Caki2 (cell line): ENCODE data around the gene ZMPSTE24. TPM values are rescaled to one million over a fixed set of nuclear protein-coding genes. Genes with fewer than 3 reads are reported as not detected.
"Not testable (repeated sequence)": the region's sequence is repeated elsewhere in the genome, so short reads cannot be mapped to it uniquely, and the experiment has no call there.

ENCODE experiments used
- DNase-seq: peaks from one replicate; pipeline ENCODE4 v3.0.0-alpha.2; 2015; ENCODE audit warnings: low read depth
- in situ Hi-C: cut with HindIII; loops from 2 replicates; pipeline ENCODE4 v1.10.0; 2016; ENCODE audit warnings: low sequenced_read_pairs, low pct_unique_long_range_greater_than_20kb, mixed read lengths
- total RNA-seq: library from RNA; depleted of rRNA; stranded (reverse); fragments of >200 nt; shearing (Covaris generic); gene quantifications from 2 replicates; pipeline ENCODE4 v1.2.3, GENCODE V29; 2014; ENCODE audit warnings: low replicate concordance; rRNA removed

The ZMPSTE24 gene
- total RNA-seq, 1 experiment from 2014 or later: 23.7 TPM

DNA sequence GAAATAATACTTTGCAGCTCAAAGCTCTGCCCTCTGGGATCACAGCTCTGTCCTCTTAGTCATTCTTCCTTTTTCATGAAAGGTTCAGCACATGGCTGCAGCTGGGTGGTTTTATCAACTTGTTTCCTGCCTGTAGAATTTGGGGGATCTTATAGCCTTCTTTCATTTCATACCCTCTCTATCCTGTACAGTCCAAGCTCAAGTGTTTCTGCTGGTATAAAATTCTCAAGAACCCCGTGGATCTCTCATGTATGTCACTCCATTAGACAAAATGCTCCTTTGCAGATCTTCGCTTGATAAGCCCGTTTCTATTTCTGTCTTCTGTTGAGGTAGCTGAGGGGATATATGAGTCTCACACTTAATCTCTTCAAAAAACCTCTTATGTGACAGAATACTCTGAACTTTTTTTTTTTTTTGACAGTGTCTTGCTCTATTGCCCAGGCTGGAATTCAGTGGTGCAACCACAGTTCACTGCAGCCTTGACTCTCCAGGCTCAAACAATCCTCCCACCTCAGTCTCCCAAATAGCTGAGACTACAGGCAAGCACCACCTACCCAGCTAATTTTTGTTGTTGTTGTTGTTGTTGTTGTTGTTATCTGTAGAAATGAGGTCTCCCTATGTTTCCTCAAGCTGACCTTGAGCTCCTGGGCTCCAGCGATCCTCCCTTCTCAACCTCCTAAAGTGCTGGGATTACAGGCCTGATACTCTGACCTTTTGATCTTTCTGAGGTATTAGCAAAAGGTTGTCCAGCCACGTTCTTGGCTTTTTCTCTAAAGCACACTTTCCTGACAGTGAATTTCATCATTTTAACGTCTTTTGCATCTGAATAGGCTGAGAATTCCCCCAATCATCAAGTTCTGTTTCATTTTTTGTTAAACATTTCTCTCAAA is 83.7 kb downstream of the ZMPSTE24 start:
- no peak for DNase-seq
- in situ Hi-C loops: no loop called here

DNA sequence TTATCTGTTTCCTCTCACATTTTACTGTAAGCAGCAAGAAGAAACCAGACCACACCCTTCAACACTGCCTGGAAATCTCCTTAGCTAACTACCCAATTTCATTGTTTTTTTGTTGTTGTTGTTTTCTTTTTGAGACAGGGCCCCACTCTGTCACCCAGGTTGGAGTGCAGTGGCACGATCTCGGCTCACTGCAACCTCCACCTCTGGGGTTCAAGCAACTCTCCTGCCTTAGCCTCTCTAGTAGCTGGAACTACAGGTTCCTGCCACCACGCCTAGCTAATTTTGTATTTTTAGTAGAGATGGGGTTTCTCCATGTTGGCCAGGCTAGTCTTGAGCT is 84.3 kb downstream of the ZMPSTE24 start:
- in situ Hi-C loops, DNase-seq: not testable (repeated sequence)

Other genes with a start within 250 kb of the ZMPSTE24 start
- 116 and 154 TPM in 2 replicates for gene CAP1, start 217.5 kb upstream of the ZMPSTE24 start, total RNA-seq
- gene PPT1, start 161.0 kb upstream of the ZMPSTE24 start, total RNA-seq: 120 and 141 TPM in 2 replicates
- gene RLF, start 96.8 kb upstream of the ZMPSTE24 start, total RNA-seq: 4.3 and 5.2 TPM in 2 replicates
- gene TMCO2, start 10.3 kb upstream of the ZMPSTE24 start, total RNA-seq: not detected in 2 replicates
- gene COL9A2, start 59.0 kb downstream of the ZMPSTE24 start, total RNA-seq: not detected in 2 replicates
- gene SMAP2, start 115.5 kb downstream of the ZMPSTE24 start, total RNA-seq: 12.2 and 18.9 TPM in 2 replicates
- 1.1 and 2.3 TPM in 2 replicates for gene ZFP69B, start 192.2 kb downstream of the ZMPSTE24 start, total RNA-seq
- 5.6 and 6.9 TPM in 2 replicates for gene ZFP69, start 219.1 kb downstream of the ZMPSTE24 start, total RNA-seq